ENCODE measurements around the gene MTMR11.
A peak's percentile ranks its signal among the peaks of the same experiment; 100 is the strongest.
"Not testable (repeated sequence)": the region's sequence is repeated elsewhere in the genome, so short reads cannot be mapped to it uniquely, and the experiment has no call there.

The MTMR11 gene

GRCh38 chr1:149940427-149940826, 3.7 kb upstream of the MTMR11 start:
- DNase-seq (ENCODE audit: low spot score) = no peak
- ChIA-PET CTCF (interaction anchor here (0.6 kb wide), 2 partner anchors 34 to 133 kb away, joined by 3 to 4 read pairs; no protein-coding TSS in a partner anchor), POLR2A (ENCODE audit: low non-redundant PET) (no interaction called here)
- no peak for TF ChIP-seq CTCF (conservative IDR thresholded peaks at IDR 0.05; ENCODE audit: low read depth)
- no peak overlapping the region for H3K27ac ChIP-seq

GRCh38 chr1:149938668-149939003, 2.0 kb upstream of the MTMR11 start:
- CTCF ChIA-PET; DNase-seq (ENCODE audit: low spot score): not testable (repeated sequence)
- H3K27ac ChIP-seq = peak overlapping the region; percentile 96
- POLR2A ChIA-PET (ENCODE audit: low non-redundant PET) = interaction anchor here (1.0 kb wide), 1 partner anchor 10 kb away, joined by 3 read pairs; no protein-coding TSS in a partner anchor

- ChIA-PET CTCF (interaction anchor here (0.7 kb wide), 1 partner anchor 113 kb away, joined by 3 read pairs; no protein-coding TSS in a partner anchor), POLR2A (ENCODE audit: low non-redundant PET) (interaction anchor here (1.3 kb wide), 1 partner anchor 50 kb away, joined by 8 read pairs; a partner anchor contains a TSS)
- H3K27ac ChIP-seq = peak overlapping the region; percentile 96
- TF ChIP-seq CTCF (conservative IDR thresholded peaks at IDR 0.05; ENCODE audit: low read depth) = no peak
- DNase-seq (ENCODE audit: low spot score) = no peak
Observed at GRCh38 chr1:149937759-149938158, 1.1 kb upstream of the MTMR11 start.

GRCh38 chr1:149936992-149937705, 470 bp upstream of the MTMR11 start:
- no peak for TF ChIP-seq CTCF (conservative IDR thresholded peaks at IDR 0.05; ENCODE audit: low read depth)
- ChIA-PET CTCF (interaction anchor here (0.7 kb wide), 1 partner anchor 113 kb away, joined by 3 read pairs; no protein-coding TSS in a partner anchor), POLR2A (ENCODE audit: low non-redundant PET) (interaction anchor here (1.3 kb wide), 1 partner anchor 49 kb away, joined by 8 read pairs; a partner anchor contains a TSS)
- peak overlapping the region; percentile 96 for H3K27ac ChIP-seq
- DNase-seq (ENCODE audit: low spot score) = peak; percentile 90

GRCh38 chr1:149934356-149934755, 2.3 kb downstream of the MTMR11 start:
- no peak for TF ChIP-seq CTCF (conservative IDR thresholded peaks at IDR 0.05; ENCODE audit: low read depth)
- DNase-seq (ENCODE audit: low spot score) = no peak
- ChIA-PET POLR2A (ENCODE audit: low non-redundant PET) (no interaction called here), CTCF (interaction anchor here (0.6 kb wide), 1 partner anchor 30 kb away, joined by 3 read pairs; no protein-coding TSS in a partner anchor)
- peak overlapping the region; percentile 9; the same call in 1 of the 2 replicates for H3K27ac ChIP-seq

- ChIA-PET POLR2A (ENCODE audit: low non-redundant PET) (no interaction called here), CTCF (no interaction called here)
- no peak for DNase-seq (ENCODE audit: low spot score)
- TF ChIP-seq CTCF (conservative IDR thresholded peaks at IDR 0.05; ENCODE audit: low read depth) = no peak
- H3K27ac ChIP-seq = no peak overlapping the region; the same call in 1 of the 2 replicates
Observed at GRCh38 chr1:149933208-149933607, 3.5 kb downstream of the MTMR11 start.

- TF ChIP-seq CTCF (conservative IDR thresholded peaks at IDR 0.05; ENCODE audit: low read depth) = no peak
- POLR2A ChIA-PET (ENCODE audit: low non-redundant PET) = no interaction called here
- DNase-seq (ENCODE audit: low spot score) = no peak
- H3K27ac ChIP-seq = no peak overlapping the region
- CTCF ChIA-PET = interaction anchor here (0.6 kb wide), 1 partner anchor 199 kb away, joined by 3 read pairs; no protein-coding TSS in a partner anchor
Observed at GRCh38 chr1:149932474-149932873, 4.2 kb downstream of the MTMR11 start.

All from RWPE1 (cell line).